A673 (cell line): Measurements from ENCODE around the gene PYY. TPM values are rescaled to one million over a fixed set of nuclear protein-coding genes. Genes with fewer than 3 reads are reported as not detected.

Experiments used
- Bru-seq: library from RNA; stranded (reverse); fragments of 400-500 nt; gene quantifications from one replicate; lab custom pipeline; 2021; lab: Mats Ljungman, UMichigan
- BruChase-seq, 2 experiments: library from RNA; stranded (reverse); fragments of 400-500 nt; gene quantifications; one replicate each; lab custom pipeline; 2021; lab: Mats Ljungman, UMichigan
- BruUV-seq: library from RNA; stranded (reverse); fragments of 400-500 nt; replicated peaks from 2 replicates; lab custom pipeline; 2021; lab: Mats Ljungman, UMichigan
- CTCF ChIA-PET: fragments of 300-600 bp; sonication (Branson Sonifier 250); formaldehyde crosslinking; loops from one replicate; lab custom pipeline; 2022; ENCODE audit warnings: antibody characterized with exemption; lab: Charles Lee
- POLR2A ChIA-PET: fragments of 300-600 bp; sonication (Branson Sonifier 250); formaldehyde crosslinking; loops from one replicate; lab custom pipeline; 2022; ENCODE audit warnings: antibody characterized with exemption; ENCODE audit not compliant: low non-redundant PET; lab: Charles Lee
- DNase-seq: peaks from one replicate; pipeline ENCODE4 v3.0.0-alpha.2; 2015; ENCODE audit warnings: low spot score
- H3K27ac ChIP-seq: fragments of 200-600 bp; sonication (generic); 2 replicates; pipeline ENCODE4 v1.5.1; 2016; ENCODE audit warnings: mixed run types, low read depth, mild to moderate bottlenecking, mixed read lengths, antibody characterized with exemption, low read length; ENCODE audit not compliant: poor library complexity, severe bottlenecking
- H3K27me3 ChIP-seq: fragments of 200-600 bp; sonication (generic); replicated peaks from 2 replicates; pipeline ENCODE4 v1.6.1; 2017; ENCODE audit warnings: mixed run types, low read depth, mild to moderate bottlenecking, mixed read lengths, antibody characterized with exemption, low read length; ENCODE audit not compliant: insufficient read depth, poor library complexity
- H3K36me3 ChIP-seq: fragments of 200-600 bp; sonication (generic); 2 replicates; pipeline ENCODE4 v1.6.1; 2016; ENCODE audit warnings: mixed run types, mild to moderate bottlenecking, mixed read lengths, antibody characterized with exemption, low read length; ENCODE audit not compliant: insufficient read depth, poor library complexity, severe bottlenecking
- H3K4me1 ChIP-seq: fragments of 200-600 bp; sonication (generic); 2 replicates; pipeline ENCODE4 v1.6.1; 2017; ENCODE audit warnings: mixed run types, mild to moderate bottlenecking, mixed read lengths, antibody characterized with exemption, low read length; ENCODE audit not compliant: insufficient read depth, poor library complexity, severe bottlenecking
- H3K4me3 ChIP-seq: fragments of 200-600 bp; sonication (generic); 2 replicates; pipeline ENCODE4 v1.5.1; 2016; ENCODE audit warnings: low read depth, mixed run types, mild to moderate bottlenecking, mixed read lengths, low read length; ENCODE audit not compliant: poor library complexity, severe bottlenecking
- H3K9me3 ChIP-seq: fragments of 200-600 bp; sonication (generic); 2 replicates; pipeline ENCODE4 v1.6.1; 2016; ENCODE audit warnings: mixed run types, low read depth, mild to moderate bottlenecking, mixed read lengths, antibody characterized with exemption, low read length; ENCODE audit not compliant: poor library complexity, severe bottlenecking
- CTCF ChIP-seq: fragments of 300-800, 200-600 bp; sonication (generic); conservative IDR thresholded peaks from 2 replicates; pipeline ENCODE4 v1.5.1; 2017; ENCODE audit warnings: low read depth, mild to moderate bottlenecking, antibody characterized with exemption, low read length, moderate library complexity, mixed read lengths
- EZH2 ChIP-seq: fragments of 200-600 bp; sonication (generic); IDR thresholded peaks from 2 replicates; pipeline ENCODE4 v1.6.1; 2017; ENCODE audit warnings: borderline replicate concordance, low read depth, mild to moderate bottlenecking, mixed read lengths, antibody characterized with exemption, low read length; ENCODE audit not compliant: poor library complexity, severe bottlenecking
- intact Hi-C: fragments of 100-400 bp; cut with micrococcal nuclease; formaldehyde crosslinking; loops from one replicate; pipeline ENCODE4 v1.10.0; 2022; ENCODE audit not compliant: unreplicated experiment
- long read RNA-seq: library from polyadenylated mRNA; stranded (forward); transcript quantifications from one replicate; pipeline ENCODE4 v2.0.0, GENCODE V29; 2022
- total RNA-seq: library from RNA; stranded (reverse); gene quantifications from 2 replicates; pipeline ENCODE4 v1.2.3, GENCODE V29; 2021

PYY gene
- total RNA-seq (not detected in 2 replicates), Bru-seq, nascent RNA (not detected), BruChase-seq, experiment 1, labeled RNA remaining after a 2-hour chase (percentile 8 among the genes with signal in this experiment), BruChase-seq, experiment 2, labeled RNA remaining after a 6-hour chase (percentile 14 among the genes with signal in this experiment)
- long read RNA-seq, result 0 reads

- no peaks in the 10 kb centered on the region for H3K4me1 ChIP-seq
- POLR2A ChIA-PET, result no interaction called here
- no peak within 1 kb of the TSS for H3K4me3 ChIP-seq
- no peaks in the 10 kb centered on the region for H3K27me3 ChIP-seq
- H3K9me3 ChIP-seq, result no peaks in the 10 kb centered on the region
- intact Hi-C loops, result no loop called here
- CTCF ChIA-PET, result no interaction called here
- no peaks in the 10 kb centered on the region for H3K36me3 ChIP-seq
- DNase-seq, result no peak
- no TSS peak for BruUV-seq
- TF ChIP-seq EZH2 (no peak), CTCF (no peak)
- H3K27ac ChIP-seq, result no peak within 1 kb of the TSS
These were observed at the start of gene PYY for GRCh38 chr17:43953746-43954145. PYY (minus strand) TSS chr17:43953940; CDS start chr17:43953483, 457 bp downstream.

GRCh38 chr17:44002141-44002848 lies 48.6 kb upstream of the PYY start:
- intact Hi-C loops, result loop anchor here (10.0 kb wide), 1 partner anchor 113 kb away; no protein-coding TSS in a partner anchor

GRCh38 chr17:44001461-44001920 lies 47.8 kb upstream of the PYY start:
- Histone ChIP-seq H3K27ac (no peak overlapping the region), H3K36me3 (no peaks in the 10 kb centered on the region), H3K4me3 (no peak overlapping the region), H3K9me3 (no peaks in the 10 kb centered on the region), H3K4me1 (no peaks in the 10 kb centered on the region), H3K27me3 (peaks cover 9% of the 10 kb centered on the region)
- CTCF ChIA-PET, result no interaction called here
- no TSS peak for BruUV-seq
- TF ChIP-seq CTCF (no peak), EZH2 (no peak)
- intact Hi-C loops, result loop anchor here (10.0 kb wide), 1 partner anchor 113 kb away; no protein-coding TSS in a partner anchor
- DNase-seq, result no peak
- POLR2A ChIA-PET, result interaction anchor here (0.6 kb wide), 1 partner anchor 9 kb away, joined by 6 read pairs; no protein-coding TSS in a partner anchor

More at GRCh38 chr17:44002141-44002848, 48.6 kb upstream of the PYY start:
- no TSS peak for BruUV-seq
- POLR2A ChIA-PET, result interaction anchor here (0.6 kb wide), 1 partner anchor 8 kb away, joined by 6 read pairs; no protein-coding TSS in a partner anchor
- H3K4me1 ChIP-seq, result no peaks in the 10 kb centered on the region
- no peaks in the 10 kb centered on the region for H3K9me3 ChIP-seq
- no peaks in the 10 kb centered on the region for H3K36me3 ChIP-seq
- no peak for TF ChIP-seq EZH2
- no peak for TF ChIP-seq CTCF
- no peak overlapping the region for H3K27ac ChIP-seq
- no peak for DNase-seq
- no peak overlapping the region for H3K4me3 ChIP-seq
- CTCF ChIA-PET, result no interaction called here
- peaks cover 9% of the 10 kb centered on the region for H3K27me3 ChIP-seq
